Measurements from ENCODE around the gene FAM120B.

FAM120B gene

DNA sequence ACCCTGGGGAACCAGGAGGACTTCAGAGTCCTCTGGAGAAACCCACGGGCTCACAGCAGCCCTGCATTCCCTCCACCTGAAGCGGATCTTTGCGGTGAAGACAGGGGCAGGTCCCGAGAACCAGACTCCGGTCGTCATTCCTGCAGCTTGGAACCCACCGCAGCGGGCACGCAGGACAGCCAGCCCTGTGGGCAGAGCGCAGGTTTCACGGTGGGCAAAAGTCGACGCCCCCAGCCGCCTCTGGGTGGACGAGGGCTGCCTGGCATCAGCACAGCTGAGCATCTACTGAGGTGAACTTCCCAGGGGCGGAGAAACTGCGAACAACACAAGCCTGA is 128.2 kb downstream of the FAM120B start:
- no peak for TF ChIP-seq GATA3 (IDR thresholded peaks at IDR 0.05; ENCODE audit: low read depth, low read length)

DNA sequence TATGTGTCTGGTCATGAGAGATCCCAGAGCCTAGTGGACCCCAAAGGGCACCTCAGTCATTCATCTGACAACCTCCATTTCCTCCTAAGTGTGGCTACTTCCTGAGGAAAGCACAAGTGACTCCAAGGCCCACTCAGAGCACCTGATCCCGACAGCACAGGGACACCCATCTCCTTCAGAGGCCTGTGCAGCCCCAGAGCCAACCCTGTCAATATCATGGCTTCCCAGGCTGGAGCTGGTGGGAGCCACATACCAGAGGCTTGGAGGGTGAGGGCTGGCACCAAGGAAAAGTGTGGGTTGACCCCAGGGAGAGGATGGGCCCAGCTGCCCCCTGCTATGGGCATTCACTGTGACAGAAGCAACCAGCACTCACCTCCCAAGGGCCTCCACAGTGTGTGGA is 129.2 kb downstream of the FAM120B start:
- TF ChIP-seq GATA2 (IDR thresholded peaks at IDR 0.05; ENCODE audit: low read depth, low read length) = no peak
- TF ChIP-seq GATA3 (IDR thresholded peaks at IDR 0.05; ENCODE audit: low read depth, low read length) = no peak

- TF ChIP-seq GATA3 (IDR thresholded peaks at IDR 0.05; ENCODE audit: low read depth, low read length) (no peak), GATA2 (IDR thresholded peaks at IDR 0.05; ENCODE audit: low read depth, low read length) (no peak)
Observed at GRCh38 chr6:170436209-170436809, 129.8 kb downstream of the FAM120B start.

GRCh38 chr6:170437719-170438401 is 131.3 kb downstream of the FAM120B start:
- no peak for TF ChIP-seq GATA3 (IDR thresholded peaks at IDR 0.05; ENCODE audit: low read depth, low read length)
- 0 out of 2 replicates have a peak, but pooled peaks have one; percentile 11 for TF ChIP-seq GATA2 (IDR thresholded peaks at IDR 0.05; ENCODE audit: low read depth, low read length)

DNA sequence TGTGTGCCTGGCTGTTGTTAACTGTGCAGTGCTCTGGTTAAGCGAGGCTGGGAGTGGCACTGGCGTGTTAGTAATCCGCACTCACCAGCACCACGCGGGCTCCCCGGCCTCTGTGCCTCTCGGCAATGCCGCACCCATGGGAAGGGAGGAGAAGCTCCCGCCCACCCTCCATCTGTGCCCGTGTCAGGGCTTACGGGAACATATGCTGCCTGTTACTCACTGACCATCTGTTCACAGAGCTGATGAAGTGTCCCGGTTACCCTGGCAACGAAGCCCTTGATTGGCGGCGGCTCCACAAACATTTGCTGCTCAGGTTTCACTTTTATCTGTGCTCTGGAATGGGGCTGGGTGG is 131.8 kb downstream of the FAM120B start:
- TF ChIP-seq GATA2 (IDR thresholded peaks at IDR 0.05; ENCODE audit: low read depth, low read length) (no peak), GATA3 (IDR thresholded peaks at IDR 0.05; ENCODE audit: low read depth, low read length) (no peak)

DNA sequence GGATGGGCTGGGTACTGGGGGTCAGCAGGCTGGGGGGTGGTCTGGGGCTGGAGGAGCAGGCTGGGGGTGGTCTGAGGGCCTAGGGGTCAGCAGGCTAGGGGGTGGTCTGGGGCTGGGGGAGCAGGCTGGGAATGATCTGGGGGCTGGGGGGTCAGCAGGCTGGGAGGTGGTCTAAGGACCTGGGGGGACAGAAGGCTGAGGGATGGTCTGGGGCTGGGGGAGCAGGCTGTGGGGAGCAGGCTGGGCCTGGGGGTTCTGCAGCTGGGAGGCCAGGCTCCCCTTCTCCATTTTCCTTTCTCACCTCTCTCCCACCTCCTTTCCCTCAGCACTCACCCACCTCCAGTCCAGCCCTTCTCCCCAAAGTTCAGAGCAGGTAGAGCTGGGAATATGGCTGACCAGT is 132.3 kb downstream of the FAM120B start:
- TF ChIP-seq GATA3 (IDR thresholded peaks at IDR 0.05; ENCODE audit: low read depth, low read length) = no peak
- no peak for TF ChIP-seq GATA2 (IDR thresholded peaks at IDR 0.05; ENCODE audit: low read depth, low read length)

DNA sequence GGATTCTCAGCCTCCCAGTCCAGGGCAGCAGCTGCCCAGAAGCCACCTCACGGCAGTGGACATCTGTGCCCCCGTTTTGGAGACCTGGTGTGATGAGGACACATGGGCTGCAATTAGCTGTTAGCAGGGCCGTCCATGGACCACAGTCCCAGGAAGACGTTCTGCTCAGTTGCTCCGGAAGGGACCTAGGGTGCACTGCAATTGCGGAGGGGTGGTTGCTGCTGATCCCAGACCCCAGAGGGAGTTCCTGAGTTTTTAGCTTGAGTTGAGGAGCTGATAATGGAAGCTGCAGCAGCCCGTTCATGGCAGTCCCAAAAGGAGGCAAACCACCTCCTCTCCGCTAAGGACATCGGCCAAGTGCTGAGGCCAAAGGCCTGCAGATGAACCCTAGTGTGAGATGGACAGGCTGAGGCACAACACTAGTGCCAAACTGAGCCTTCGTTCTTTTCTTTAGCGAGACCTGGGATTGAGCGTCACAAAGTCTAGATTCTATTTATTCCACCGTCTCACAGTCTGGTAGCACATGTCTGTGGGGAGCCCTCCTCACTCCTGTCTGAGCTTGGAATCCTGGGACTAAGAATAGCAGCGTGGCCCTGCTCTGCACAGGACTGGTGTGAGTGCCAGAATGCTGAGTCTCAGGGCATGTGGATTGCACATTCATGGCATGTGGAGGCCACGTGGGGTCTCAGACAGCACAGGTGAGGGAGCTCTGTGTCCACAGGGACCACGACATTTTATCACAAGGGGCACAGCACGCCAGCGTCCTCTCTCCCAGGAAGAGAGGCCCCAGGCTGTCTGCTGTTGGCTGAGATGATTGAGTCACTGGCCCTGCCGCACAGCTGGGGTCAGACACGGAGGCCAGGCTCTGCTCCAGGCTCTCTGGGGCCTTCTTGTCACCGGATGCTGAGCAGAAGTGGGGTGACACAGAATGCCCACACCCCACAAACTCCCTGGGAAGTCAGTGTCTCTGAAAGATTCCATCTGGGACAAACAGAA is 133.1 kb downstream of the FAM120B start:
- TF ChIP-seq GATA2 (IDR thresholded peaks at IDR 0.05; ENCODE audit: low read depth, low read length) = no peak
- TF ChIP-seq GATA3 (IDR thresholded peaks at IDR 0.05; ENCODE audit: low read depth, low read length) = no peak

- TF ChIP-seq GATA3 (IDR thresholded peaks at IDR 0.05; ENCODE audit: low read depth, low read length) (no peak), GATA2 (IDR thresholded peaks at IDR 0.05; ENCODE audit: low read depth, low read length) (no peak)
Observed at GRCh38 chr6:170440437-170440836, 133.9 kb downstream of the FAM120B start.

DNA sequence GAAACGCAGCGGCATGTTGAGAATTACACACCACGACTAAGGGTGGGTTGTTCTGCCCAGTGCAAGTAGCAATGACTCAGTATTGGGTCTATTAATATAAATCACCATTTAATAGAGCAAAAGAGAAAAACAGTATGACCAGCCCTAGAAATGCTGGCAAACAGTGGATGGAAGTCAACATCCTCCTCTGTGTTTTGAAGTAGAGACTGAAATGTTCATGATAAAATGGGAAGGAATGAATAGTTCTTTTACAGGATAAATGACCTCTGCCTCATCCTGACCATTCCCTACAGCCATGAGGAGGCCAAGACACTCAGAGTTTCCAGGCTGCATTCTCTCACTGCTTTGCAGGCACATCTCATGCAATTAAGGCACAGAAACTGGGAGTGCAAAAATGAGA is 134.8 kb downstream of the FAM120B start:
- TF ChIP-seq GATA2 (IDR thresholded peaks at IDR 0.05; ENCODE audit: low read depth, low read length) (no peak), GATA3 (IDR thresholded peaks at IDR 0.05; ENCODE audit: low read depth, low read length) (no peak)

DNA sequence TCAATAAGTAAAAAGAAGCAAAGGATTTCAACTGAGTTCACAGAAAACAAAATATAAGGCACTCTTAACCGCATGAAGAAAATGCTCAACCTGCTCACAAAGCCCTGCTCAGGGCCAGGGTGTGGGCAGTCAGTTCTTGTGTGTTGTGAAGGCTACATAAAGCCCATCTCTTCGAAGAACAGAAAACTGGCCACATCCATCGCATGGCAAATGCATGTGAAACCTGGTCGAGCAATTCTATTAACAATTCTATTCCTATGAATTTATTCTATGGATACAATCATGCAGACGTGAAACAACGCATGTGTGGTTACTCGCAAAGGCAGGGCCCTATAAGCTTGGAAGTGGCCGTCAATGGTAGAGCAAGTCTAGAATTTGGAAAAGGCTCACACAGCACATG is 136.0 kb downstream of the FAM120B start:
- TF ChIP-seq GATA3 (IDR thresholded peaks at IDR 0.05; ENCODE audit: low read depth, low read length) (no peak), GATA2 (IDR thresholded peaks at IDR 0.05; ENCODE audit: low read depth, low read length) (no peak)

- TF ChIP-seq GATA3 (IDR thresholded peaks at IDR 0.05; ENCODE audit: low read depth, low read length) (no peak), GATA2 (IDR thresholded peaks at IDR 0.05; ENCODE audit: low read depth, low read length) (no peak)
Observed at GRCh38 chr6:170443151-170443662, 136.6 kb downstream of the FAM120B start.

- TF ChIP-seq GATA2 (IDR thresholded peaks at IDR 0.05; ENCODE audit: low read depth, low read length) = no peak
- no peak for TF ChIP-seq GATA3 (IDR thresholded peaks at IDR 0.05; ENCODE audit: low read depth, low read length)
Observed at GRCh38 chr6:170444056-170444591, 137.6 kb downstream of the FAM120B start.

DNA sequence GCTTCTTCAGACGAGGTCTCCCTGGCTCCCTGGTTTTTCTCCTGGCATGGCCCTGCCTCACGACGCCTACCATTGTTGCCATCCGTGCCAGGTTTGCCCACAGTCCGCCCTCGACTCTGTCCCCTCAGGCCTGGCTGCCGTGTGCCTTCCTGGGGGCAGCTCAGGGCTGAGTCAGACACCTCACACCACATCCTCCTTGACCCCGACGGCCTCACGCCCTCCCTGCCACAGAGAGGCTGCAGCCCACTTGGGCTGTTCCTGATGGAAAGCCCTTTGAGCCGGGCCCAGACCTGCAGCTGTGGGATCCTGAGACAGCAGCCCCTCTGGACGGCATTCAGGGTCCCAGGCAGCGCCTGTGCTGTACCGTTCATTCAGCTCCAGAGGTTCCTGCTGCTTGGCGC is 138.3 kb downstream of the FAM120B start:
- TF ChIP-seq GATA2 (IDR thresholded peaks at IDR 0.05; ENCODE audit: low read depth, low read length) = no peak
- TF ChIP-seq GATA3 (IDR thresholded peaks at IDR 0.05; ENCODE audit: low read depth, low read length) = no peak

- TF ChIP-seq GATA3 (IDR thresholded peaks at IDR 0.05; ENCODE audit: low read depth, low read length) (no peak), GATA2 (IDR thresholded peaks at IDR 0.05; ENCODE audit: low read depth, low read length) (no peak)
Observed at GRCh38 chr6:170445487-170445886, 138.9 kb downstream of the FAM120B start.

Data from SH-SY5Y (cell line).